SU-DHL-6 (cell line): Measurements from ENCODE around the gene NCAPG2.
"Not testable (repeated sequence)": the region's sequence is repeated elsewhere in the genome, so short reads cannot be mapped to it uniquely, and the experiment has no call there.

Source experiments
- H2AFZ ChIP-seq: fragments of 200-600 bp; sonication (generic); 2 replicates; pipeline ENCODE4 v1.6.1; 2014; ENCODE audit warnings: low read depth, mild to moderate bottlenecking, moderate library complexity, mixed read lengths, antibody characterized with exemption, low read length; ENCODE audit not compliant: severe bottlenecking
- H3F3A ChIP-seq: fragments of 200-600 bp; shearing (Covaris generic); 2 replicates; pipeline ENCODE4 v1.6.0; 2016; ENCODE audit warnings: antibody characterized with exemption, mild to moderate bottlenecking; ENCODE audit not compliant: insufficient read depth
- H3K27ac ChIP-seq: fragments of 200-600 bp; sonication (generic); 2 replicates; pipeline ENCODE4 v1.5.1; 2016; ENCODE audit warnings: low read depth, mild to moderate bottlenecking, low read length, moderate library complexity, mixed read lengths
- H3K27me3 ChIP-seq: fragments of 200-600 bp; sonication (generic), shearing (Covaris generic); 2 replicates; pipeline ENCODE4 v1.6.0; 2014; ENCODE audit warnings: mild to moderate bottlenecking, low read length
- H3K36me3 ChIP-seq: fragments of 200-600 bp; sonication (generic); 2 replicates; pipeline ENCODE4 v1.6.1; 2014; ENCODE audit warnings: mild to moderate bottlenecking, low read length, mixed read lengths
- H3K4me2 ChIP-seq: fragments of 300-600, 200-600 bp; shearing (Covaris generic), sonication (generic); 2 replicates; pipeline ENCODE4 v1.6.0; 2014; ENCODE audit warnings: low read length, low read depth, mild to moderate bottlenecking; ENCODE audit not compliant: poor library complexity, severe bottlenecking
- H3K4me3 ChIP-seq: fragments of 200-600 bp; sonication (generic); 2 replicates; pipeline ENCODE4 v1.5.1; 2014; ENCODE audit warnings: antibody characterized with exemption, low read length, mild to moderate bottlenecking, mixed read lengths; ENCODE audit not compliant: insufficient read depth, poor library complexity, severe bottlenecking
- H3K79me2 ChIP-seq: fragments of 200-600 bp; sonication (generic); 2 replicates; pipeline ENCODE4 v1.6.1; 2014; ENCODE audit warnings: mild to moderate bottlenecking, low read length, moderate library complexity; ENCODE audit not compliant: insufficient read depth
- H3K9ac ChIP-seq: fragments of 200-600 bp; sonication (generic); 2 replicates; pipeline ENCODE4 v1.7.0; 2014; ENCODE audit warnings: mild to moderate bottlenecking, low read length
- H3K9me2 ChIP-seq: fragments of 200-600 bp; sonication (generic); replicated peaks from 2 replicates; pipeline ENCODE4 v1.6.1; 2014; ENCODE audit warnings: low read length; ENCODE audit not compliant: insufficient read depth
- H3K9me3 ChIP-seq: fragments of 200-600 bp; sonication (generic); 2 replicates; pipeline ENCODE4 v1.6.1; 2014; ENCODE audit warnings: low read length, mixed read lengths; ENCODE audit not compliant: insufficient read depth
- H4K20me1 ChIP-seq: fragments of 200-600 bp; sonication (generic); 2 replicates; pipeline ENCODE4 v1.6.1; 2014; ENCODE audit warnings: low read depth, mild to moderate bottlenecking, antibody characterized with exemption, low read length, moderate library complexity, mixed read lengths
- EZH2phosphoT487 ChIP-seq: fragments of 200-600 bp; sonication (generic), shearing (Covaris generic); conservative IDR thresholded peaks from 2 replicates; pipeline ENCODE4 v1.6.1; 2018; ENCODE audit warnings: mild to moderate bottlenecking, antibody characterized with exemption, low read length, moderate library complexity, mixed read lengths
- TF ChIP-seq, protein P1 (sequence below): fragments of 200-600 bp; sonication (generic); IDR thresholded peaks from one replicate; pipeline ENCODE4 v1.5.1; 2017; ENCODE audit warnings: antibody characterized with exemption, mild to moderate bottlenecking, low read length, moderate library complexity; ENCODE audit not compliant: insufficient read depth, poor library complexity, severe bottlenecking

Gene NCAPG2

DNA sequence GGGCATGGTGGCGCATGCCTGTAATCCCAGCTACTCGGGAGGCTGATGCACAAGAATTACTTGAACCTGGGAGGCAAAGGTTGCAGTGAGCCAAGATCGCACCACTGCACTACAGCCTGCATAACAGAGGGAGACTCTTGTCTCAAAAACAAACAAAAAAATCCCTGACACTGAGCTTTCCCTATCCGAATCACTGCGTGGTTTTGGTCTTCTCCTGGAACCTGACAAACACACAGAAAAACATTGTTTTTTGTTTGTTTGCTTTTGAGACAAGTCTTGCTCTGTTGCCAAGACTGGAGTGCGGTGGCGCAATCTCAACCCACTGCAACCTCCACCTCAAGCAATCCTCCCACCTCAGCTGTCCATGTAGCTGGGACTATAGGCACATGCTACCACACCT lies 66.6 kb downstream of the NCAPG2 start:
- no peaks in the 10 kb centered on the region for H3K9me2 ChIP-seq
- H3K9ac ChIP-seq: no peak overlapping the region
- H3K36me3 ChIP-seq: peaks cover 26% of the 10 kb centered on the region
- no peak overlapping the region for H3K4me3 ChIP-seq
- H3K9me3 ChIP-seq: no peaks in the 10 kb centered on the region
- no peak overlapping the region for H2AFZ ChIP-seq
- no peaks in the 10 kb centered on the region; the same call in 1 of the 2 replicates for H4K20me1 ChIP-seq
- no peak overlapping the region for H3K4me2 ChIP-seq
- H3K79me2 ChIP-seq: peaks cover 4% of the 10 kb centered on the region; the same call in 1 of the 2 replicates
- TF ChIP-seq, protein P1, sequence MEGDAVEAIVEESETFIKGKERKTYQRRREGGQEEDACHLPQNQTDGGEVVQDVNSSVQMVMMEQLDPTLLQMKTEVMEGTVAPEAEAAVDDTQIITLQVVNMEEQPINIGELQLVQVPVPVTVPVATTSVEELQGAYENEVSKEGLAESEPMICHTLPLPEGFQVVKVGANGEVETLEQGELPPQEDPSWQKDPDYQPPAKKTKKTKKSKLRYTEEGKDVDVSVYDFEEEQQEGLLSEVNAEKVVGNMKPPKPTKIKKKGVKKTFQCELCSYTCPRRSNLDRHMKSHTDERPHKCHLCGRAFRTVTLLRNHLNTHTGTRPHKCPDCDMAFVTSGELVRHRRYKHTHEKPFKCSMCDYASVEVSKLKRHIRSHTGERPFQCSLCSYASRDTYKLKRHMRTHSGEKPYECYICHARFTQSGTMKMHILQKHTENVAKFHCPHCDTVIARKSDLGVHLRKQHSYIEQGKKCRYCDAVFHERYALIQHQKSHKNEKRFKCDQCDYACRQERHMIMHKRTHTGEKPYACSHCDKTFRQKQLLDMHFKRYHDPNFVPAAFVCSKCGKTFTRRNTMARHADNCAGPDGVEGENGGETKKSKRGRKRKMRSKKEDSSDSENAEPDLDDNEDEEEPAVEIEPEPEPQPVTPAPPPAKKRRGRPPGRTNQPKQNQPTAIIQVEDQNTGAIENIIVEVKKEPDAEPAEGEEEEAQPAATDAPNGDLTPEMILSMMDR: no peak
- TF ChIP-seq EZH2phosphoT487: no peak
- H3K27me3 ChIP-seq: no peaks in the 10 kb centered on the region
- H3F3A ChIP-seq: no peaks in the 10 kb centered on the region; the same call in 1 of the 2 replicates
- no peak overlapping the region for H3K27ac ChIP-seq

DNA sequence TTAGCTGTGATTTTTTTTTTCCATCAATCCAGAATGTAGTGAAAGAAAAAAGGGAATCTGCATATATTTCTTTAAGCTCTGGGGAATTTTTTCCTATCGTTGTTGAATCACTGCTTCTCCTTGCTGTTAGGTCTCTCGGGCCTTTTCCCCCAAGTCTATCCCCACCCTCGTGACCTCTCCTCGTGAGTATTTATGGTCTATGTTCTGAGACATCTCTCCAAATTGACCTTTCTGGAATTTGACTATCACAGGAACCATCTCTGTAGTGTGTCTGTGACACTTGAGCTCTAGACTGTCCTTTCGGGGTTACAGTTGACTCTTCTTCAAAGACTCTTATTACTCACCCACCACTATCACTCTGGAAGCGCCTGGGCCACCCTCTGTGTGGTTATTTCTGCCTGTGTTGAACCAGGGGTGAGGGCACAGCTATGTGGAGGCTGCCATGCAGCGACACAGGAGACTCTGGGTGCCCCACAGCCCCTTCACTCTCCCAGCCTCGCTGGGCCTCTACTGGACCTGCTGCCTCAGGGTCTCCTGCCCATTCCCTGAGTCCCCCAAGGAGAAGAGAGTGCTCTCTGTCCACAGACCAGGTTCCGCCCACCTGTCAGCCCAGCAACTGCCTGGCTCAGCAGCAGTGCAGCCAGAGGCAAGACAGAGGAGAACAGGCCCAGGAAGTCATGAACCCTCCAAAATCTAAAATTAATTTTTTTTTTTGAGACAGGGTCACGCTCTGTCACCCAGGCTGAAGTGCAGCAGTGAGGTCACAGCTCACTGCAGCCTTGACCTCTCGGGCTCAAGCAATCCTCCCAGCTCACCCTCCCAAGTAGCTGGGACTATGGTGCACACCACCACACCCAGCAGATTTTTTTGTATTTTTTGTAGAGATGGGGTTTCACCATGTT lies 71.3 kb downstream of the NCAPG2 start:
- Histone ChIP-seq H3K27ac (no peak overlapping the region), H4K20me1 (no peaks in the 10 kb centered on the region), H3F3A (no peaks in the 10 kb centered on the region; the same call in 1 of the 2 replicates), H3K9ac (no peak overlapping the region), H2AFZ (no peak overlapping the region), H3K36me3 (peaks cover 10% of the 10 kb centered on the region), H3K9me2 (no peaks in the 10 kb centered on the region), H3K9me3 (no peaks in the 10 kb centered on the region), H3K27me3 (no peaks in the 10 kb centered on the region), H3K4me3 (no peak overlapping the region), H3K79me2 (peaks cover 4% of the 10 kb centered on the region; the same call in 1 of the 2 replicates), H3K4me2 (no peak overlapping the region)
- TF ChIP-seq, protein P1: no peak
- TF ChIP-seq EZH2phosphoT487: no peak

DNA sequence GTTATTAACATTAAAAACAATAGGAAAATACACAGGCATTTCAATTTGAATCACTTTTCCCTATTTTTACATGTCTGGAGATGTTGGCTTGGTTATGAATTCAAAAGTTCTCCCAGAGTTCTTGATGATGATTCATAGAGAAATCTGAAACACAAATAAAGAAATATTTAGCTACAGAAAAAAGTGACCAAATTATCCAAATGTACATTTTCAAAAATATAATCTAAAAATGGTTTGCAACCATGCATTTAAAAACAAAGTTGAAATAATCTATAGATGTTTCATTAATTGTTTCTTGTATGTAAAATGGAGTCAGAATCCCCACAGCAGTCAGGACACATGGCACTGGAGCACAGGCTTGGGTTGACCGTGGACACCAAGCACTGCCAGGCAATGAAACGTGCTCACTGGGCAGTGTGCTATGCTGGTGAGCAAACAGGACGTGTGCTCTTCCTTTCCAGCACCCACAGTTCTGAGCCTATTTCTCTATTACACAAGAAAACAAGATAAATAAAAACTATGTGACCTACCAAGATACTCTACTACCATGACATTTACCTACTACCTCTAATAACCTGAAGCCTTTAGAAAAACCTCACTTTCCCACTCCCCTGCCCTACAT lies 72.9 kb downstream of the NCAPG2 start:
- TF ChIP-seq, protein P1: no peak
- TF ChIP-seq EZH2phosphoT487: no peak
- Histone ChIP-seq H3K79me2 (peaks cover 4% of the 10 kb centered on the region; the same call in 1 of the 2 replicates), H3K9me3 (no peaks in the 10 kb centered on the region), H3K9ac (no peak overlapping the region), H3K27me3 (no peaks in the 10 kb centered on the region), H3K4me3 (no peak overlapping the region), H3K27ac (no peak overlapping the region), H2AFZ (no peak overlapping the region), H3K9me2 (no peaks in the 10 kb centered on the region), H3F3A (no peaks in the 10 kb centered on the region; the same call in 1 of the 2 replicates), H3K4me2 (no peak overlapping the region), H3K36me3 (peaks cover 9% of the 10 kb centered on the region; the same call in 1 of the 2 replicates), H4K20me1 (no peaks in the 10 kb centered on the region)

DNA sequence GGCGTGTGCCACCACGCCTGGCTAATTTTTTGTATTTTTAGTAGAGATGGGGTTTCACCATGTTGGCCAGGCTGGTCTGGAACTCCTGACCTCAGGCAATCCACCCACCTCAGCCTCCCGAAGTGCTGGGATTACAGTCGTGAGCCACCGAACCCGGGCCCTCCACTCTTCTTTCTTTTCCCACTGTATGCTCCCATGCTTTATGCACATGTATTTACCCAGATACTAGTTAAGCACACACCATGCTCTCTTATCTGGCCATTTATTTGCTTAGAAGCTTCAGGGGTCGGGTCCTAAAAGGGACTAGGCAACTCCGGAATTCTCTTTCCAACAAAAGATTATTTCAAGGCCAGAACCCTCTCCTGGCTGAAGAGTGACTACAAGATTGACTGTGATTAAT lies 78.3 kb downstream of the NCAPG2 start:
- not testable (repeated sequence) for H3K9me2 ChIP-seq, H3K27me3 ChIP-seq, H3K27ac ChIP-seq, H4K20me1 ChIP-seq, H3F3A ChIP-seq, H3K79me2 ChIP-seq, H3K4me3 ChIP-seq, H3K36me3 ChIP-seq, H3K9ac ChIP-seq, H3K4me2 ChIP-seq, H3K9me3 ChIP-seq, H2AFZ ChIP-seq
